ENCODE data around the gene DCX.

The DCX gene

DNA sequence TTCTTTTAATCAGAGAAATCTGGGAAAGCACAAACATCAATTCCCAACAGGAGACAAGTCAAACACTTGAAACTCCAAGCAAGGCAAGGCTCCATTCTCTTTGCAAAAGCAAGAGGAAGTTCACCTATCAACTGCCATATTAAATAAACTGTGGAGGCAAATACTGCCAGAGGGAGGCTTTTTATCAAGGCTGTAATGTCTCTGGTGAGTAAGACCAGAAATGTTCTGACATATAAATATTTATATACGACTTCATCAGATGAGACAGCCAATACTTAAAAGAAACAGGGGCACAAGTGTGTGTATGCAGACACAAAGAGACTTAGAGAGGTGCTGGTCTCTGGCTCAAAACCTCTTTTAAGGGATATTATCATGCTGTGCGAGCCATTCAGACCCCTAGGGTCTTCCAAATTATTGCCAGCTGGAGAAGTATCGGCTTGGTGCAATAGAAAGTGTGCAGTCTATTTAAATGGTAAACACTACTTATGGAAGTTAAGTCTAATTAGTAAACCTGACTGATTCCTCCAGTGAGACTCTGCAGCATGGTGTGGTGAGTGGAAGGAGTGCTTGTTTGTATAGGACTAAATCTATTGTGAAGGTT lies 24.4 kb downstream of the DCX start:
- H3K9ac ChIP-seq (ENCODE audit: low read depth, low read length, poor library complexity), result no peak overlapping the region
- no CpG with 5 or more reads among the region's 3 CpGs for WGBS, 2 donors (ENCODE audit: extremely low coverage in 2 of 2, insufficient read length in 2 of 2, insufficient replicate concordance in 1 of 2)
- H3K27me3 ChIP-seq (ENCODE audit: control insufficient read depth in 3 of 3, insufficient read depth in 3 of 3, low read depth in 1 of 3, low read length in 3 of 3), result no peaks in the 10 kb centered on the region
- H2BK15ac ChIP-seq (ENCODE audit: low read length), result no peak overlapping the region
- no peak overlapping the region for H3K4me2 ChIP-seq (ENCODE audit: insufficient read depth, low read length, poor library complexity, severe bottlenecking)
- no peak overlapping the region for H4K91ac ChIP-seq (ENCODE audit: low read depth, low read length, poor library complexity)
- no peak overlapping the region for H3K23ac ChIP-seq (ENCODE audit: low read depth, low read length, poor library complexity)
- H3K27ac ChIP-seq (replicated peaks; ENCODE audit: low read length), result no peak overlapping the region
- DNase-seq (ENCODE audit: low spot score), result no peak
- H2AFZ ChIP-seq (ENCODE audit: low read length), result no peak overlapping the region
- no peak overlapping the region for H2BK120ac ChIP-seq (ENCODE audit: low read depth, low read length)
- no peaks in the 10 kb centered on the region for H3K36me3 ChIP-seq (replicated peaks in 1 of 2; ENCODE audit: control insufficient read depth in 2 of 2, insufficient read depth in 2 of 2, low read length in 2 of 2)
- H3K14ac ChIP-seq (ENCODE audit: low read length), result no peak overlapping the region
- no peak overlapping the region for H2BK12ac ChIP-seq (ENCODE audit: low read length)
- H3K4ac ChIP-seq (ENCODE audit: low read length), result no peak overlapping the region
- H3K4me1 ChIP-seq (ENCODE audit: control insufficient read depth in 2 of 2, insufficient read depth in 1 of 2, low read depth in 1 of 2, low read length in 2 of 2), result no peaks in the 10 kb centered on the region
- no peak overlapping the region for H2AK5ac ChIP-seq (ENCODE audit: low read depth, low read length)
- H3K18ac ChIP-seq (ENCODE audit: low read length), result no peak overlapping the region
- H3K9me3 ChIP-seq (replicated peaks in 1 of 2; ENCODE audit: control insufficient read depth in 2 of 2, insufficient read depth in 1 of 2, low read depth in 1 of 2, low read length in 2 of 2), result no peaks in the 10 kb centered on the region
- no peak overlapping the region for H3K4me3 ChIP-seq (ENCODE audit: low read length in 2 of 2)
- no peak overlapping the region for H2BK5ac ChIP-seq (ENCODE audit: low read length)
- no peaks in the 10 kb centered on the region for H3K79me1 ChIP-seq (ENCODE audit: low read depth, low read length)
- no peak overlapping the region for H4K8ac ChIP-seq (ENCODE audit: low read depth, low read length)

DNA sequence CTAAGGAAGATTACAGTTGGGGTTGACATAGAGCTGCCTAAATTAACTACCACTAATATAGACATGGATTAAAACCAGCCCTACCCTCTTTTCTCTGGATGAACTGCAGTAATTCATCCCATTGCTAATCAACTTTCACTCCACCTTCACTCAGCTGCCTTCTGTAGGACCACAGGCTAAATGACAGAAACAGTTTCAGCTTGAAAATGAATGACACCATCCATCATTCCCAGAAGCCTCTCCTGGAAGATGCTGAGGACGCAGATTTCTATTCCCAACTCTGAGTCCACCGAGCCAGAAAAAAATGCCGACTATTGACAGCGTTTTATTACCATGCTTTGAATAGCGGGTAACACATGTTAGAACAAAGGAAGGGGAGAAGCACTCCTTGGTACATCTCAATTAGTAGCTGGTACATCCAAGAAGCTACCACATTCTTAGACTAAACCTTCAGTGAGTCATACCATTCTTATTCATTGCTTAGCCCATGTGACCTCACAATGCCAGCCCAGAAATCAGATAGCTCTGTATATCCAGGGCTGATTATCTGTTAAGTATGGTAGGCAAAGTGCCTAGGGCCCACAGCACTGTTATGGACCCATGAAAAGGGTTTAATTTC lies 25.3 kb downstream of the DCX start:
- Histone ChIP-seq H3K36me3 (replicated peaks in 1 of 2; ENCODE audit: control insufficient read depth in 2 of 2, insufficient read depth in 2 of 2, low read length in 2 of 2) (no peaks in the 10 kb centered on the region), H3K27ac (replicated peaks; ENCODE audit: low read length) (no peak overlapping the region), H3K27me3 (ENCODE audit: control insufficient read depth in 3 of 3, insufficient read depth in 3 of 3, low read depth in 1 of 3, low read length in 3 of 3) (no peaks in the 10 kb centered on the region), H3K4me1 (ENCODE audit: control insufficient read depth in 2 of 2, insufficient read depth in 1 of 2, low read depth in 1 of 2, low read length in 2 of 2) (no peaks in the 10 kb centered on the region), H3K79me1 (ENCODE audit: low read depth, low read length) (no peaks in the 10 kb centered on the region), H2BK120ac (ENCODE audit: low read depth, low read length) (no peak overlapping the region), H3K4me3 (ENCODE audit: low read length in 2 of 2) (no peak overlapping the region), H3K23ac (ENCODE audit: low read depth, low read length, poor library complexity) (no peak overlapping the region), H2BK15ac (ENCODE audit: low read length) (no peak overlapping the region), H3K9me3 (replicated peaks in 1 of 2; ENCODE audit: control insufficient read depth in 2 of 2, insufficient read depth in 1 of 2, low read depth in 1 of 2, low read length in 2 of 2) (no peaks in the 10 kb centered on the region), H3K18ac (ENCODE audit: low read length) (no peak overlapping the region), H3K14ac (ENCODE audit: low read length) (no peak overlapping the region), H2AK5ac (ENCODE audit: low read depth, low read length) (no peak overlapping the region), H2BK5ac (ENCODE audit: low read length) (no peak overlapping the region), H3K9ac (ENCODE audit: low read depth, low read length, poor library complexity) (no peak overlapping the region), H4K91ac (ENCODE audit: low read depth, low read length, poor library complexity) (no peak overlapping the region), H2BK12ac (ENCODE audit: low read length) (no peak overlapping the region), H3K4me2 (ENCODE audit: insufficient read depth, low read length, poor library complexity, severe bottlenecking) (no peak overlapping the region), H3K4ac (ENCODE audit: low read length) (no peak overlapping the region), H4K8ac (ENCODE audit: low read depth, low read length) (no peak overlapping the region), H2AFZ (ENCODE audit: low read length) (no peak overlapping the region)
- DNase-seq (ENCODE audit: low spot score), result no peak
- WGBS, 2 donors (ENCODE audit: extremely low coverage in 2 of 2, insufficient read length in 2 of 2, insufficient replicate concordance in 1 of 2), result no CpG with 5 or more reads among the region's 5 CpGs

DNA sequence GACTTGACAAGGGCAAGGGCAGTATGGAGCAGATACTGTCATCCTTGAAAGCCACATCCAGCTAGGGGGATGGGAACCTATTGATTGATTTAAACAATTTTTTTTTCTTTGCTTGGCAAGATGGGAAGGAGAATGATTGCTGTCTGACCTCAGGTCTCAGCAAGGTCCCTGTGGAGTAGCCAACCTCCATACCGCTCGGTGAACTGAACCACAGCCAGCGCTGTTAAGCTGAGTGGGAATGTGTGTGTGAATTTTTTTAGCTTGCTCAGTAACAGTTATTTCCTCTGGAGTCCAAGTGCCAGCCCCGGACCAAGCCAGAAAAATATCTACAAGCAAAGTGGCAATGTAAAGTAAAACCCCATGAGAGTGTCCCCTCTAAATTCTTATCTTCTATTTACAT lies 25.9 kb downstream of the DCX start:
- Histone ChIP-seq H3K18ac (ENCODE audit: low read length) (no peak overlapping the region), H3K36me3 (replicated peaks in 1 of 2; ENCODE audit: control insufficient read depth in 2 of 2, insufficient read depth in 2 of 2, low read length in 2 of 2) (no peaks in the 10 kb centered on the region), H3K14ac (ENCODE audit: low read length) (no peak overlapping the region), H2AK5ac (ENCODE audit: low read depth, low read length) (no peak overlapping the region), H3K4me3 (ENCODE audit: low read length in 2 of 2) (no peak overlapping the region), H2BK5ac (ENCODE audit: low read length) (no peak overlapping the region), H3K4me2 (ENCODE audit: insufficient read depth, low read length, poor library complexity, severe bottlenecking) (no peak overlapping the region), H2BK12ac (ENCODE audit: low read length) (no peak overlapping the region), H2BK120ac (ENCODE audit: low read depth, low read length) (no peak overlapping the region), H4K8ac (ENCODE audit: low read depth, low read length) (no peak overlapping the region), H3K4ac (ENCODE audit: low read length) (no peak overlapping the region), H2AFZ (ENCODE audit: low read length) (no peak overlapping the region), H3K9ac (ENCODE audit: low read depth, low read length, poor library complexity) (no peak overlapping the region), H3K4me1 (ENCODE audit: control insufficient read depth in 2 of 2, insufficient read depth in 1 of 2, low read depth in 1 of 2, low read length in 2 of 2) (no peaks in the 10 kb centered on the region), H3K9me3 (replicated peaks in 1 of 2; ENCODE audit: control insufficient read depth in 2 of 2, insufficient read depth in 1 of 2, low read depth in 1 of 2, low read length in 2 of 2) (no peaks in the 10 kb centered on the region), H3K23ac (ENCODE audit: low read depth, low read length, poor library complexity) (no peak overlapping the region), H3K27me3 (ENCODE audit: control insufficient read depth in 3 of 3, insufficient read depth in 3 of 3, low read depth in 1 of 3, low read length in 3 of 3) (no peaks in the 10 kb centered on the region), H3K79me1 (ENCODE audit: low read depth, low read length) (no peaks in the 10 kb centered on the region), H4K91ac (ENCODE audit: low read depth, low read length, poor library complexity) (no peak overlapping the region), H3K27ac (replicated peaks; ENCODE audit: low read length) (no peak overlapping the region), H2BK15ac (ENCODE audit: low read length) (no peak overlapping the region)
- DNase-seq (ENCODE audit: low spot score), result no peak
- no CpG with 5 or more reads among the region's 4 CpGs for WGBS, 2 donors (ENCODE audit: extremely low coverage in 2 of 2, insufficient read length in 2 of 2, insufficient replicate concordance in 1 of 2)

DNA sequence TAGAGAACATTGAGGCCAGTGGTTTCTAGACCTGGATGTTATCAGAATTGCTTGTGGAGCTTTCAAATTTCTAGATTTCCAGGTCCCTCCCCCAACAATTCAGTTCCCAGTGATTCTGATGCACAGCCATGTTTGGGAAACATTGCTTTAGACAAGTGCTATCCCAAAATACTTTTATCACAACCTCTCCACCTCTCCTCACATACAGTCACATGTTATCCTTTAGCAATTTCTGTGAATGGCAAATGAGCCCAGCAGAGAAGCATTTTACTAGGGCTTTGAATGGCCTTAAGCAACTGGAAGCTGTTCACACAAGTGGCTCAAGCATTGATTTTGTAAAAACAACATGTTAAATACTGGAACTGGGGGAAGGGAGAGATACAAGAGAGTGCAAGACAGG lies 29.7 kb downstream of the DCX start:
- H2AK5ac ChIP-seq (ENCODE audit: low read depth, low read length), result no peak overlapping the region
- no peak overlapping the region for H3K18ac ChIP-seq (ENCODE audit: low read length)
- no peak overlapping the region for H4K91ac ChIP-seq (ENCODE audit: low read depth, low read length, poor library complexity)
- no peak overlapping the region for H3K9ac ChIP-seq (ENCODE audit: low read depth, low read length, poor library complexity)
- H3K4me1 ChIP-seq (ENCODE audit: control insufficient read depth in 2 of 2, insufficient read depth in 1 of 2, low read depth in 1 of 2, low read length in 2 of 2), result peaks cover 3 to 4% of the 10 kb centered on the region in 2 donors
- no peaks in the 10 kb centered on the region for H3K27me3 ChIP-seq (ENCODE audit: control insufficient read depth in 3 of 3, insufficient read depth in 3 of 3, low read depth in 1 of 3, low read length in 3 of 3)
- no peaks in the 10 kb centered on the region for H3K36me3 ChIP-seq (replicated peaks in 1 of 2; ENCODE audit: control insufficient read depth in 2 of 2, insufficient read depth in 2 of 2, low read length in 2 of 2)
- H3K4me2 ChIP-seq (ENCODE audit: insufficient read depth, low read length, poor library complexity, severe bottlenecking), result no peak overlapping the region
- H3K23ac ChIP-seq (ENCODE audit: low read depth, low read length, poor library complexity), result no peak overlapping the region
- H2BK5ac ChIP-seq (ENCODE audit: low read length), result no peak overlapping the region
- H2BK15ac ChIP-seq (ENCODE audit: low read length), result no peak overlapping the region
- H3K4me3 ChIP-seq (ENCODE audit: low read length in 2 of 2), result no peak overlapping the region
- no peak overlapping the region for H2AFZ ChIP-seq (ENCODE audit: low read length)
- H3K27ac ChIP-seq (replicated peaks; ENCODE audit: low read length), result no peak overlapping the region
- H4K8ac ChIP-seq (ENCODE audit: low read depth, low read length), result no peak overlapping the region
- no peak overlapping the region for H2BK12ac ChIP-seq (ENCODE audit: low read length)
- H3K9me3 ChIP-seq (replicated peaks in 1 of 2; ENCODE audit: control insufficient read depth in 2 of 2, insufficient read depth in 1 of 2, low read depth in 1 of 2, low read length in 2 of 2), result no peaks in the 10 kb centered on the region
- no peak overlapping the region for H2BK120ac ChIP-seq (ENCODE audit: low read depth, low read length)
- H3K79me1 ChIP-seq (ENCODE audit: low read depth, low read length), result no peaks in the 10 kb centered on the region
- DNase-seq (ENCODE audit: low spot score), result no peak
- H3K4ac ChIP-seq (ENCODE audit: low read length), result no peak overlapping the region
- H3K14ac ChIP-seq (ENCODE audit: low read length), result no peak overlapping the region

All from neuronal stem cell (in vitro differentiated cells).